Fibroblast of the aortic adventitia (primary cell): ENCODE data around the gene EGFLAM. TPM values are rescaled to one million over a fixed set of nuclear protein-coding genes. Genes with fewer than 3 reads are reported as not detected.

Source experiments
- DNase-seq: peaks from one replicate; pipeline ENCODE4 v3.0.0-alpha.2; 2010; ENCODE audit warnings: low read depth
- H3K4me3 ChIP-seq: 2 replicates; pipeline ENCODE4 v1.5.1; 2011; ENCODE audit warnings: low read depth, mild to moderate bottlenecking, control low read depth, low read length, moderate library complexity
- total RNA-seq: library from RNA; depleted of rRNA; stranded (reverse); fragments of >200 nt; gene quantifications from 2 replicates; pipeline ENCODE4 v1.2.3, GENCODE V29; 2012; ENCODE audit warnings: low replicate concordance
- TF ChIP-seq, protein P1 (sequence below): IDR thresholded peaks from 2 replicates; pipeline ENCODE4 v1.5.1; 2011; ENCODE audit warnings: mild to moderate bottlenecking, low read length, control low read depth, inconsistent platforms; ENCODE audit not compliant: insufficient read depth

Gene EGFLAM
- total RNA-seq, 1 donor, result 16.2 TPM

DNA sequence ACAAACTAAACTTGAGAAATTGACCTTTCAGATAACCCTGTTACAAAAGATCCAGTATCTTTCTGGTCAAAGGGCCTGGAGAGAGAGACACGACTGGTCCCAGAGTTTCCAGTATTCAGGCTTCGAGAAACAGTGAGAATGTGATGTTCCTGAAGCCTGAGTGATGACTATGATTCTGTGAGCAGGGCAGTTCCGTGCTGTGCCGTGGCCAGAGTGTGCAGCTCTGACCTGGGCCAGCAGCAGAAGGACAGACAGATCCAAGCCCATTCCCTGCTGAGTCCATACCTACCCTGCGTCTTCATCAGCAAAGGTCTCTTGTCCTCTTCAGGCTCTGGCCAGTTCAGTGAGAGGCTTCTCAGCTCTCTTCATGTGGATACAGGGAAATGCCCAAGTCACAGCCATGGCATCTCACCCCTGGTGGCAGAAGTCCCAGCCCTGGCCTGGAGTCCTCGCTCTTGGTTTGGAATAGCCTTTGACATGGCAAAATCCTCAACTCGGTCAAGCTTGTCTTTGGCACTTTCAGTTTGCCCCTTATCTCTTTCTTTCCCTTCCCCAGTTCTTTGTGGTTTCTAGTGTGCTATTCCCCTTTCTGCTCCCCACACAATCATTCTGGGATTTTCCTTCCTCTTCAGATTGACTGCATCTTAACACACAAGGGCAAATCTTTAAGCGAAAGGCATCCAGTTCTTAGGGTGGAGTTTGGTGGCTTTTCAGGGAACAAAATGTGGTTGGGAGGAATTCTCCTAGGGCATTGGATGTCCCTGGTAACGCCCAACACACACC, 190.4 kb downstream of the EGFLAM start:
- DNase-seq, result no peak
- TF ChIP-seq, protein P1, sequence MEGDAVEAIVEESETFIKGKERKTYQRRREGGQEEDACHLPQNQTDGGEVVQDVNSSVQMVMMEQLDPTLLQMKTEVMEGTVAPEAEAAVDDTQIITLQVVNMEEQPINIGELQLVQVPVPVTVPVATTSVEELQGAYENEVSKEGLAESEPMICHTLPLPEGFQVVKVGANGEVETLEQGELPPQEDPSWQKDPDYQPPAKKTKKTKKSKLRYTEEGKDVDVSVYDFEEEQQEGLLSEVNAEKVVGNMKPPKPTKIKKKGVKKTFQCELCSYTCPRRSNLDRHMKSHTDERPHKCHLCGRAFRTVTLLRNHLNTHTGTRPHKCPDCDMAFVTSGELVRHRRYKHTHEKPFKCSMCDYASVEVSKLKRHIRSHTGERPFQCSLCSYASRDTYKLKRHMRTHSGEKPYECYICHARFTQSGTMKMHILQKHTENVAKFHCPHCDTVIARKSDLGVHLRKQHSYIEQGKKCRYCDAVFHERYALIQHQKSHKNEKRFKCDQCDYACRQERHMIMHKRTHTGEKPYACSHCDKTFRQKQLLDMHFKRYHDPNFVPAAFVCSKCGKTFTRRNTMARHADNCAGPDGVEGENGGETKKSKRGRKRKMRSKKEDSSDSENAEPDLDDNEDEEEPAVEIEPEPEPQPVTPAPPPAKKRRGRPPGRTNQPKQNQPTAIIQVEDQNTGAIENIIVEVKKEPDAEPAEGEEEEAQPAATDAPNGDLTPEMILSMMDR, result no peak
- no peak overlapping the region for H3K4me3 ChIP-seq

DNA sequence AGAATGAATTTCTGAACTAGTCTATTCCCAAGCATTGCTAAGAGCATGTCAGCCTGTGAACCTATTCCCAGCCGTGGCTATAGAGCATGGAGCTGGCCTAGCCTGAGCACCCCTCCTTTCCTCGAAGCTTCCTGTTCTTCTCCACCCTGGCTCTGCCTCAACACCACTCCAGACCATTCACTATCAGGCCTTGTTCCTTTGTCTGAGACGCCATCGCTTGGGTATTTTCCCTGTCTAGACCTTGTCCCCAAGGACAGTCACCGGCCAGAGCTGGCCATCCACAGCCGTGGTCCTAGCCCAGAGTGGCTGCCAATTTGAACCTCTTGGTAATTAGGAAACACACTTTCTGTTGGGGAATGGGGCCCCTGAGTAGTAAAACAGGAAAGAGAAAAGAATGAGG, 192.3 kb downstream of the EGFLAM start:
- no peak for DNase-seq
- TF ChIP-seq, protein P1, result no peak
- H3K4me3 ChIP-seq, result no peak overlapping the region

DNA sequence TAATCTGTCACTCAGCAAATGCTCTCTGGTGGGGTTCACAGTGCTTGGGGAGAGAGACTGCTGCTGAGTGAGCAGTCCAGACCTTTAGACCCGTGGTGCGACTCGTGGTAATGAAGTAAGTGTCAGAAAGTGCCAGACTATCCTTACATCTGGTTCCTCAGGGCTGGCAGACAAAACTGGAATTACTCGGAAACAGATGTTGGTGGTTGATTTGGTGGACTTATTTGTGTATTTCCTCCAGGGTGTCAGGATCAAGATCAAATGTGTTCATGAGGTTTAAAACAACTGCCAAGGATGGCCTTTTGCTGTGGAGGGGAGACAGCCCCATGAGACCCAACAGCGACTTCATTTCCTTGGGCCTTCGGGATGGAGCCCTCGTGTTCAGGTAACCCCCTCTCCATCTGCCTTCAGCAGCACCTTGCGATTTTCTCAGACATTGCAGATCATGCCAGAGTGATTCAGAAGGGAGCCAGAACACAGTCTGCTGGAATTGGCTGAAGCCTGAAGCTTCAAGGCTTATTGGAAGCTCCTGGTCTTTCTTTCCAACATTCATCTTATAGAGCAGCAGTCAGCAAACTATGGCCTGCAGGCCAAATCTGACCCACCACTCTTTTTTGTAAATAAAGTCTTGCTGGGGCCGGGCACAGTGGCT, 192.8 kb downstream of the EGFLAM start:
- TF ChIP-seq, protein P1, result no peak
- no peak for DNase-seq
- no peak overlapping the region for H3K4me3 ChIP-seq

DNA sequence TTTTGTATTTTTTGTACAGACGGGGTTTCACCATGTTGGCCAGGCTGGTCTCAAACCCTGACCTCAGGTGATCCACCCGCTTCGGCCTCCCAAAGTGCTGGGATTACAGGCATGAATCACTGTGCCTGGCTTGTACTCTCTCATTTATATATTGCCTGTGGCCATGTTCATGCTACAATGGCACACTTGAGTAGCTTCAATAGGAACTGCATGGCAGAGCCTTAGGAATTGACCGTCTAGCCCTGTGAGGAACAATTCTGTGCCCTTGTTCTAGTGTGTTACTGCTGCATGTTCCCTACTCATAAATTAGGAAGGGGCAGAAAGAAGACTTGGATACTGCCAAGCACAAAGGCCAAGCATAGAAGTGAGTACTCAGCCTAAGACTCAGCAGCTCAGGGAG, 193.8 kb downstream of the EGFLAM start:
- TF ChIP-seq, protein P1, result no peak
- no peak overlapping the region for H3K4me3 ChIP-seq
- DNase-seq, result no peak

DNA sequence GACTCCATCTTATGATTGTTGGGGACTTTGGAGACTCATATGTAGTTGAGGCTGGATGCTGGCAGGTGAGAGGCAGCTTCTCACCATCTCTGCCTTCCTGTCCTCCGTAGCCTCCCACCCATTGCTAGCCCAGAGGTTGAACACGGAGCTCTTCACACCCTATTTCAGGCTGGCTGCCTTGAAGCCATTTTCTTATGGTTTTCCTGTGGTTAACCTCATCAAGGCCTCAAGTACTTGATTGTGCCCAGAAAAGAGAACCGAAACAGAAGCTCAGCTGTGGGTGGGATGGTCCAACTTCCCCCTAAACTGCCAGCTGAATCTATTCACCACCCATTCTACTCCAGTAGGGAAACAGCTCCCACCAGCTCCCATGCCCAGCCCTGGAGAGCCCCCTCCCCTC, 195.1 kb downstream of the EGFLAM start:
- DNase-seq, result no peak
- H3K4me3 ChIP-seq, result no peak overlapping the region
- TF ChIP-seq, protein P1, result no peak

DNA sequence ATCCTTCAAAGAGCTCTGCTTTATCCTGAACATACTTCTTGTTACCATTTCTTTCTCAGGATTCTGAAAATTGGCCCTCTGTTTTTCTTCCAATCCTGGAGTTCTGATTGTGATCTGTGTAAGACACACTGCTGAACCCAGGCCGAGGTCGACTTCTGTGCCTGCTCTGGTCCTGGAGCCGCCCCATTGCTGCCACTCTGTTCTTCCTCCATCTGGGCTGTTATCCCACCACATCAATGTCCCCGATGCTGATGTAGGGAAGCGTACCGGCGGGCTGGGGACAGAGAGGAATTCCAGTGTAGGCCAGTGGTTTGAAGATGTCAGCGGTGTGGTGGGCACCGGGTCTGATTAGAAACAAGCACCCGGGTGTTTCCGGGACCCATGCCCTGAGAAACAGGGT, 195.6 kb downstream of the EGFLAM start:
- TF ChIP-seq, protein P1, result no peak
- DNase-seq, result no peak
- no peak overlapping the region for H3K4me3 ChIP-seq
